Right lung (tissue), 5 donors: ENCODE measurements around the gene KIF1A. TPM values are rescaled to one million over a fixed set of nuclear protein-coding genes. Genes with fewer than 3 reads are reported as not detected.
"Not testable (repeated sequence)": the region's sequence is repeated elsewhere in the genome, so short reads cannot be mapped to it uniquely, and the experiment has no call there.

ENCODE experiments used
- DNase-seq, 2 donors: peaks; one replicate each; pipeline ENCODE4 v3.0.0-alpha.2; 2013
- polyA plus RNA-seq, 5 donors: library from polyadenylated mRNA; unstranded; fragments of 120-200 nt; gene quantifications; one replicate each; pipeline versions ENCODE4 v1.2.1 to v1.2.3, GENCODE V29; 2013; ENCODE audit warnings: inconsistent platforms in 1 of 5, low replicate concordance in 1 of 5; ENCODE audit not compliant: insufficient read length in 5 of 5, insufficient read depth in 1 of 5

Gene KIF1A
- polyA plus RNA-seq, 5 donors, result 1.2 to 4.9 (median 1.8) TPM

DNA sequence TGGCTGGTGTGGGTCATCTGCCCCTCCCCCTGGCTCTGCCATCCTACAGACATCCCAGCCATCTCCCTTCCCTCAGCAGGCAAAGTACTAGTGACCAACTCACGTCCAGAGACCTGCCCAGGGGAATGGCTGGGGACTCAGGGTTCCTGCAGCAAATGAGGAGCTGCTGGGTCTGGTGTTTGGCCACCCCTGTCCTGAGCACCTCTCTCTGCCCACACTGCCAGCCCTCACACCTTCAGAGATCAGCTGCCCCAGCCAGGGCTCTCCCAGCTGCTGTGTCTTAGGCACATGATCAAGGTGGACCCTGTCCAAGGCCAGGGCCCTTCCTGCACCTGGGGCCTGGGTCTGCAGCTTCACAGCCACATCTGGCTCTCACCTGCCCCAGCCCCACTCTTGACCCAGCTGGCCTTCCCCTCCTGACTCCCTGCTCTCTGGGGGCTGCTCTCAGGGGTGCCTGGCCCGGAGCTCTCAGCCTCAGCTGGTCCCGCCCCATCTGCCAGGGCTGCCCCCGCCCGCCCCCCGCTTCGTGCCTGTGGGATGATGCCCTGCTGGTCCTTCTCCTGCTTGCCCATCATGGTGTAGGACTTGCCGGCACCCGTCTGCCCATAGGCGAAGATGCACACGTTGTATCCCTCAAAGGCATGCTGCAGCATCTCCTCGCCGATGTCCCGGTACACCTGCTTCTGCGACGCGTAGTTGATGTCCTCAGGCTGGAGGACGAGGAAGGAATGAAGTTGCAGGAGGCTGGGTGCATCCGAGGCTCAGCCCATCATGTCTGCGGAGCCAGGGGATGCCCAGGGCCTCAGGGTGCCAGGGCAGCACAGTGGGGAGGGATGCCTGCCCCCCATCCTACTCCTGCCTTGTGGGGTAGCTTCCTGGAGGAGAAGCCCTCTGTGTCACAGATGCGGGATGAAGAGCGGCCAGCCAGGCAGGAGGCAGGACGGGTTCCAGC lies 32.2 kb downstream of the KIF1A start:
- DNase-seq, result no peak

- DNase-seq, result no peak
These were observed 33.1 kb downstream of the KIF1A start for GRCh38 chr2:240786871-240787311.

- DNase-seq, result no peak
These were observed 33.6 kb downstream of the KIF1A start for GRCh38 chr2:240786355-240786841.

DNA sequence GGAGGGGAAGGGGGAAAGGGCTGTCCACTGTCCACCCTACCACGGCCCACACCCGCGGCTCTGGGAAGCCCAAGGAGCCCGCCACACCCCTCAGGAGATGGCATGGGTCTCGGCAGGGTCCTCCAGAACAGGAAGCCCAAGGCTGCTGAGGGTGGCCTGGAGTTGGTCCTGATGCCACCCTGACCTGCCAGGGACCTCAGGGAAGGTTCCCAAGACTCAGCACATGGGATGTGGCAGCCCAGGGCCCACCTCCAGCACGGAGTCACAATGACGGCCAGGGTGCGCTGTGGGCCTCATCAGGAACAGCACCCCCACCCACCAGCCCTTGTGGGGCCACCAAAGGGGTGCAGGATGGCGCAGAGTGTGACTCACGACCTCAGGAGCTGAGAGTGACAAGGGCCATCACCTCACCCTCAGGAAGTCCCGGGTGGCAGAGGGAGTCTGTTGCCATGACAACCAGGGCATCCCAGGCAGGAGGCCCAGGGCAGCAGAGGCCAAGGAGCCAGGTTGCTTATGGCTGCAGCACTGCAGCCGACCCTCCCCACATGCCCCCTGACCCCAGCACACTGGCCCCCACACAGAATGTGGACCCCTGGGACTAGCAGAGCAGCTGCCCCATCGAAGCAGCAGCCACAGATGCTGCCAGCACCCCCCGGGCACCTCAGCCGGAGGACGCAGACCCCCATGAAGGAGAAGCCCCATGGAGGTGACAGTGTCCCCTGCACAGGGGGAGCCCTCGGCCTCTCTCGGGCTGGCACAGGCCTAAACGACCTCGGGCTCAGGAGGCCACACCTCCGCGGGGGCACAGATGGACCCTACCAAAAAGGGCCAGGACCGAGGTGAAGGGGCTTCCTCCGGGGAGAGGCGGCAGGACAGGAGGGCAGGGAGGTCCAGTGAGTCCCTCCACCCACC lies 34.3 kb downstream of the KIF1A start:
- no peak for DNase-seq

- DNase-seq, result no peak
These were observed 35.2 kb downstream of the KIF1A start for GRCh38 chr2:240784629-240785423.

- DNase-seq, result no peak
These were observed 36.0 kb downstream of the KIF1A start for GRCh38 chr2:240783819-240784621.

DNA sequence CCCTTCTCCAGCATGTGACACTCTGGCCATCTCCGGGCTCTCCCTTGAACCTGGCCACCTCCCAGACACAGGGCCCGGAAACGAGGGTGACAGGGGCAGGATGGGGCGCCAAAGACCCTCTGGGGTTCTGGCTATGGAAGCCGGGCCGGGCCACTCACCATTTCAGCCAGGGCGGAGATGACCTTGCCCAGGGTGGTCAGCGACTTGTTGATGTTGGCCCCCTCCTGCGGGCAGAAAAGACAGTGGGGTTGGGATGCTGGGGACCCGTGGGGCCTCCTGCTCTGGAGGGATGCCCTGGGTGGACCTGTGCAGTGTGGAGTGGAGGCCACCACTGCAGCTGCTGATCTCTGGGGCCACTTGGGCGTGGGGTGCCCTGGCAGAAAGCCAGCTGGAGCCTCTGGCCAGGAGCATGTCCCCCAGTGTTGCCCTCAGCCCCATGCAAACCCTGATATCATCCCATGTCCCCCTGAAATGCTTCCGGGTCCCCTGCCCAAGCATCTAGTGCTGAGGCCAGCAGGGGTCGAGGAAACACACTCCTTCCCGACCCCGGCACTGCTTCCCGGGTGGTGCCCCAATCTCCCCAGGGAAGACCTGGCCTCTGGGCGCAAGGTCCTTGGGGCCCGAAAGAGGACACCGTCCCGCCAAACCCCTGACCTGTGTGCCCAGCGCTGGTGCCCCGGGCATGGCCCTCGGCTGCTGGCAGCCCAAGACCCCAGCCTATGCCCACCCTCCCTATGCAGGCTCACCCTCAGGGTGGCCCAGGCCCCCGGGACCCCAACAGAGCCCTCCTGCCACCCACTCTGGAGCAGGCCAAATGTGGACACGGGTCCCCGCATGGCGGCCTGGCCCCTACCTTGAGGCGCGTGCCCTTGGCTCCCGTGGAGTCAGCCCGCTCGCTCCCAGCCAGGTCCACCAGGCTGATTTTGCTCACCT lies 36.9 kb downstream of the KIF1A start:
- no peak for DNase-seq

GRCh38 chr2:240782221-240782885 lies 37.7 kb downstream of the KIF1A start:
- no peak for DNase-seq

- no peak for DNase-seq
These were observed 38.4 kb downstream of the KIF1A start for GRCh38 chr2:240781471-240782220.

- DNase-seq, result no peak
These were observed 39.9 kb downstream of the KIF1A start for GRCh38 chr2:240780023-240780700.

DNA sequence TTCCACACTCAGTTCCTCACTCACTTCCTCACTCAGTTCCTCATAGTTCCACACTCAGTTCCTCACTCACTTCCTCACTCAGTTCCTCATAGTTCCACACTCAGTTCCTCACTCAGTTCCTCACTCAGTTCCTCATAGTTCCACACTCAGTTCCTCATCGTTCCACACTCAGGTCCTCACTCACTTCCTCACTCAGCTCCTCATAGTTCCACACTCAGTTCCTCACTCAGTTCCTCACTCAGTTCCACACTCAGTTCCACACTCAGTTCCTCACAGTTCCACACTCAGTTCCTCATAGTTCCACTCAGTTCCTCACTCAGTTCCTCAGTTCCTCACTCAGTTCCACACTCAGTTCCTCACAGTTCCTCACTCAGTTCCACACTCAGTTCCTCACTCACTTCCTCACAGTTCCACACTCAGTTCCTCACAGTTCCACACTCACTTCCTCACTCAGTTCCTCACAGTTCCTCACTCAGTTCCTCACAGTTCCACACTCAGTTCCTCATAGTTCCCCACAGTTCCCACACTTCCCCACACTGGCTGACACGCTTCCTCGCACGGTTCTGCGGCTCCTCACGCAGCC lies 40.7 kb downstream of the KIF1A start:
- not testable (repeated sequence) for DNase-seq

DNA sequence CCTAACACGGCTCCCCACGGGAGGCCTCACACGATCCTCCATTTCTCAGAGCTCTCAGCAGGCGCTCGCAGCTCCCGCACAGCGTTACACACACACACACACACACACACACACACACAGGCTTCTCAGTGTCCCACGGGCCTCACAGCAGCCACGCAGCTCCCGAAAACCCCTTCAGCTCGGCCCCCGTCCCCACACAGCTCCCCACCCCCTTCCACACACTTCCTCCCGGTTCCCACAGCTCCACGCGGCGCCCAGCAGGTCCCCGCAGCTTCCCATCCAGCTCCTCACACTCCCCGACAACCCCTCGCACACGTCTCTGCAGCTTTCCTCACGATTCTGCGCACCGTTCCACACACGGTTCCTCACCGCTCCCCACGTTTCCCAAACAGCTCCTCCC lies 41.6 kb downstream of the KIF1A start:
- no peak for DNase-seq

DNA sequence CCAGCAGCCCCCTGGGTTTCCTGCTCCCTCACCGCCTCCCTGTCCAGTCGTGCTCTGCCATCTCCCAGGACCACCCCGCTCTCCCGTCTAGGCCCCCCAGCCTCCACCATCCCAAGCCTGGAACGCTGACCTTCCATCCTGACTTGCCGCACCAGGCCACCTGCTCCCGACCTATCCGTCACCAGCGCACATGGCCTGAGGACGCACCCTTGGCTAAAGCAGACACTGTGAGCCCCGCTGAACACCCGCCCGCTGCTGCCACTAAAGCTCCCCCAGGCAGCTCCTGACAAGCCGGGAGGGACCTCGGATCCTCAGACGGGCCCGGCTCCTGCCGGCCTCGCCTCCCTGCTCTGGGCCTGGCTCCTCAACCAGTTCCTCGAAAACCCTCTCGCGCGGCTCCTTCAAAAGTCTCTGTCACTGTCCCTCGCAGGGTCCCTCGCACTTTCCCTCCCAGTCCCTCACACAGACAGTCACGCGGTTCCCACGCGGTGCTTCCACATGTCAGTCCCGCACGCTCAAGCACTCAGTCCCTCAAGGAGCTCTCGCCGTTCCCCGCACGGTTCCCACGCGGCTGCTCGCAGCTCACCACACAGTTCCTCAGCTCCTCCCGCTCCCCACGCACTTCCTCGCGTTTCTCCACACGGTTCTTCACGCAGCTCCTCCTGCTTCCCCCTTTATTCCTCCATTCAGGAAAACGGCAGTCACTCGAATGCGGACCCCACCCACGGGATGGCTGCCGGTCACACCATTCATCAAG lies 42.4 kb downstream of the KIF1A start:
- DNase-seq, result no peak

GRCh38 chr2:240775905-240776304 lies 44.1 kb downstream of the KIF1A start:
- peak; percentile 23 to 34 for DNase-seq

DNA sequence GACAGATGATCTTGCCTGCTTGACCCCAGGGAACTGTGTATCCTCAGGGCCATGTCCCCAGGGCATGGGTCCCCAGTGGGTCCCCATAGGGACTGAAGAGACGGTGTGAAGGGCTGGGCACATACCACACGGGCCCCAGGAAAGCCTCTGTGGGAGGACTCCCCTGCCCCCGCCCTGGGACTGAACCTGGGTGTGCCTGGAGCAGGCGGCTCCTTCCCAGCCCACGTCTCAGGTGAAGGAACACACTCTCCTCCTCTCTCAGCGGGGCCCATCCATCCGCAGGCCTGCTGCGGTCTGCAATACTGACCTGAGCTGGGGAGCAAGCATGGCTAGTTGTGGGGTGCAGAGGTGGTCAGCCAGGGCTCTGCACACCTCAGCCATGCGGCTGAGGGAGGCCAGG lies 45.2 kb downstream of the KIF1A start:
- DNase-seq, result no peak

- no peak for DNase-seq
These were observed 50.9 kb downstream of the KIF1A start for GRCh38 chr2:240769096-240769495.
